Breast epithelium (tissue), 4 donors: ENCODE measurements around the gene CCDC38. TPM values are rescaled to one million over a fixed set of nuclear protein-coding genes. Genes with fewer than 3 reads are reported as not detected.
A peak's percentile ranks its signal among the peaks of the same experiment; 100 is the strongest.

Source experiments
- DNase-seq, 2 donors: peaks; one replicate each; pipeline ENCODE4 v3.0.0-alpha.2; 2019; ENCODE audit warnings: low spot score in 2 of 2
- H3K27ac ChIP-seq, 2 donors: fragments of 200-600 bp; sonication (generic) in 1 of 2; one replicate each; pipeline ENCODE4 v1.5.1; 2016 to 2019; ENCODE audit warnings: mild to moderate bottlenecking in 1 of 2
- H3K27me3 ChIP-seq, 2 donors: fragments of 200-600 bp; sonication (generic) in 1 of 2; one replicate each; pipeline versions ENCODE4 v1.5.1 to v1.6.0; 2017 to 2019; ENCODE audit warnings: control low read depth in 1 of 2, mild to moderate bottlenecking in 1 of 2
- H3K36me3 ChIP-seq: fragments of 200-600 bp; one replicate; pipeline ENCODE4 v1.5.1; 2019
- H3K4me1 ChIP-seq, 2 donors: fragments of 200-600 bp; sonication (generic); one replicate each; pipeline ENCODE4 v1.5.1; 2016 to 2019; ENCODE audit warnings: control low read depth in 1 of 2
- H3K4me3 ChIP-seq, 3 donors: fragments of 200-600 bp; sonication (generic); 1 replicate in 2 of 3; 2 replicates in 1 of 3; pipeline ENCODE4 v1.5.1; 2016 to 2019; ENCODE audit warnings: mild to moderate bottlenecking in 3 of 3, moderate library complexity in 2 of 3
- H3K9me3 ChIP-seq, 2 donors: fragments of 200-600 bp; sonication (generic) in 1 of 2; one replicate each; pipeline ENCODE4 v1.5.1; 2016 to 2019; ENCODE audit warnings: control low read depth in 1 of 2
- POLR2A ChIP-seq: fragments of 450-650 bp; IDR thresholded peaks from one replicate; pipeline ENCODE4 v1.6.1; 2016; ENCODE audit warnings: antibody characterized with exemption, mild to moderate bottlenecking, moderate library complexity
- POLR2AphosphoS5 ChIP-seq, 3 donors: sonication (generic); formaldehyde crosslinking; IDR thresholded peaks; one replicate each; pipeline ENCODE4 v1.6.1; 2017; ENCODE audit warnings: antibody characterized with exemption in 3 of 3
- intact Hi-C: fragments of 100-400 bp; cut with DNase I; formaldehyde crosslinking; loops from one replicate; pipeline ENCODE4 v1.15.1; 2023; ENCODE audit warnings: low total_unique reads
- total RNA-seq, 3 donors: library from RNA; depleted of rRNA; stranded (reverse); fragments of >200 nt; gene quantifications; one replicate each; pipeline ENCODE4 v1.1.0, GENCODE V29; 2016
- TF ChIP-seq, protein P1 (sequence below), 3 donors: fragments of 450-650 bp; IDR thresholded peaks; one replicate each; pipeline ENCODE4 v1.5.1; 2016 to 2017; ENCODE audit warnings: antibody characterized with exemption in 3 of 3, mild to moderate bottlenecking in 3 of 3, moderate library complexity in 3 of 3

CCDC38 gene
- total RNA-seq, 3 donors from 2014 or later: 0.73 TPM; not detected in 2

DNA sequence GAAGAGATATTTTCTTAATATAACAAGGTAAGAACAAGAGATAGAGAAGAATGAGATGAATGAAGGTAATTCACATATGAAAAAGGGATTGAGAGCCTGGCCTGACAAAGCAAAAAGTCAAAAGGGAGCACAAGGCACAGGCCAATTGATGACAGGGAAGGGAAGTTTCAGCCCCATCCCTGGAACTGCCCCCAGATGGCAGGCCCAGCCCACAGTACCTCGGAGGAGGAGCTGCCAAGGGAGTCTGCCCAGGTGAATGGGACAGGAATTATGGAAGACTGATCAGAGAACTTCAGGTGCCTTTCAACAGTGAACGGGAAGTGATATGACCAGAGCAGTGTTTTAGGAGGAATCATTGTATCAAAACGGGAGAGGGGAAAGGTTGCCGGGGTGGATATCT, 68.0 kb downstream of the CCDC38 start:
- TF ChIP-seq, protein P1, sequence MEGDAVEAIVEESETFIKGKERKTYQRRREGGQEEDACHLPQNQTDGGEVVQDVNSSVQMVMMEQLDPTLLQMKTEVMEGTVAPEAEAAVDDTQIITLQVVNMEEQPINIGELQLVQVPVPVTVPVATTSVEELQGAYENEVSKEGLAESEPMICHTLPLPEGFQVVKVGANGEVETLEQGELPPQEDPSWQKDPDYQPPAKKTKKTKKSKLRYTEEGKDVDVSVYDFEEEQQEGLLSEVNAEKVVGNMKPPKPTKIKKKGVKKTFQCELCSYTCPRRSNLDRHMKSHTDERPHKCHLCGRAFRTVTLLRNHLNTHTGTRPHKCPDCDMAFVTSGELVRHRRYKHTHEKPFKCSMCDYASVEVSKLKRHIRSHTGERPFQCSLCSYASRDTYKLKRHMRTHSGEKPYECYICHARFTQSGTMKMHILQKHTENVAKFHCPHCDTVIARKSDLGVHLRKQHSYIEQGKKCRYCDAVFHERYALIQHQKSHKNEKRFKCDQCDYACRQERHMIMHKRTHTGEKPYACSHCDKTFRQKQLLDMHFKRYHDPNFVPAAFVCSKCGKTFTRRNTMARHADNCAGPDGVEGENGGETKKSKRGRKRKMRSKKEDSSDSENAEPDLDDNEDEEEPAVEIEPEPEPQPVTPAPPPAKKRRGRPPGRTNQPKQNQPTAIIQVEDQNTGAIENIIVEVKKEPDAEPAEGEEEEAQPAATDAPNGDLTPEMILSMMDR (IDR thresholded peaks at IDR 0.05): no peak
- no peak for TF ChIP-seq POLR2A
- TF ChIP-seq POLR2AphosphoS5 (IDR thresholded peaks at IDR 0.05): no peak
- H3K27me3 ChIP-seq: no peaks in the 10 kb centered on the region
- no peaks in the 10 kb centered on the region for H3K36me3 ChIP-seq
- no peaks in the 10 kb centered on the region for H3K9me3 ChIP-seq
- intact Hi-C loops: no loop called here
- H3K4me3 ChIP-seq: no peak overlapping the region
- no peak overlapping the region for H3K27ac ChIP-seq
- H3K4me1 ChIP-seq: no peaks in the 10 kb centered on the region
- no peak for DNase-seq

DNA sequence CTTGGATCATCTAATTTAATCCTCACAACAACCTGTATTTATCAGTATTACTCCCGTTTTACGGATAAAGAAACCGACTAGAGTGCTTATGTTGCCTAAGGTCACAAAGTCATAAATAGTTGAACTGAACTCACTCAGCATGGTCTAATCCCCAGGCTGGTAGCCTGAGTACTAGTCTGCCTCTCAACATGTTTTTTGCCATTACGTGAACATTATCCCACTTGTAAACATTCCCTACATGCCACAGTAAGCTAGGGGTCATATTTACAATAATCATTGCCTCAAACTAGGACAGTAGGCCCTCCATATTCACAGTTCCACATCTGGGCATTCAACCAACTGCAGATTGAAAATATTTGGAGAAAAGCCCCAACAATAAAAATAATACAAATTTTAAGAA, 71.5 kb downstream of the CCDC38 start:
- DNase-seq: no peak
- intact Hi-C loops: no loop called here
- no peak overlapping the region for H3K27ac ChIP-seq
- no peak overlapping the region for H3K4me3 ChIP-seq
- H3K4me1 ChIP-seq: no peaks in the 10 kb centered on the region
- H3K36me3 ChIP-seq: no peaks in the 10 kb centered on the region
- H3K27me3 ChIP-seq: no peaks in the 10 kb centered on the region
- no peaks in the 10 kb centered on the region for H3K9me3 ChIP-seq
- TF ChIP-seq, protein P1 (IDR thresholded peaks at IDR 0.05): no peak
- TF ChIP-seq POLR2A (no peak), POLR2AphosphoS5 (IDR thresholded peaks at IDR 0.05) (no peak)

DNA sequence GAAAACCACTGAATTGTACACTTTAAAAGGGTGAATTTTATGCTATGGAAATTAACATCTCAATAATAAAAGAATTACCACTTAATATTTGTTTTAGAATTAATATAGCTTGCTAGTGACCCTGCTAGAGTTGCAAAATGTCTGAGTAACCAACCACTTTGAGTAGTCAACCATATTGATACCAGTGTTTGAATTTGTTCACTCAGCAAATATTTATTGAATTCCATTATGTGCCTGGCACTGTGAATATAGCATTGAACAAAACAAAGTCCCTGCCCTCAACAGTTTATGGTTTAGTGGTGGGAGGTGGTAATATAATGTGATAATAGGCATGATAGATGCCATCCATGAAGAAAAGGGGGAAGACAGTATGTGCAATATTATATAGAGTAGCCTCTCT, 79.1 kb downstream of the CCDC38 start:
- no peaks in the 10 kb centered on the region for H3K36me3 ChIP-seq
- no peaks in the 10 kb centered on the region for H3K4me1 ChIP-seq
- no peak overlapping the region for H3K27ac ChIP-seq
- intact Hi-C loops: no loop called here
- DNase-seq: no peak
- H3K9me3 ChIP-seq: no peaks in the 10 kb centered on the region
- H3K27me3 ChIP-seq: no peaks in the 10 kb centered on the region
- no peak overlapping the region for H3K4me3 ChIP-seq
- TF ChIP-seq, protein P1 (IDR thresholded peaks at IDR 0.05): no peak
- TF ChIP-seq POLR2AphosphoS5 (IDR thresholded peaks at IDR 0.05) (no peak), POLR2A (no peak)

DNA sequence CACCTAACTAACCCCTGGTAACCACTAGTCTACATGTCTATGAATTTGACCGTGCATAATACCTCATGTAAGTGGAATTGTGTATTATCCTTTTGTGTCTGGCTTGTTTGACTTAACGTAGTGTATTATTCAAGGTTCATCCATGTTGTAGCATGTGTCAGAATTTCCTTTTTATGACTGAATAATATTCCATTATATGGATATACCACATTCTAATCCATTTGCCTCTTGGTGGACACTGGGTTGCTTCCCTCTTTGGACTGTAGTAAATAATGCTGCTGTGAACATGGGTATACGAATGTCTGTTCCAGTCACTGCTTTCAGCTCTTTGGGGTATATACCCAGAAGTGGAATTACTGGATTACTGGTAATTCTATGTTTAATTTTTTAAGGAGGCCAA, 80.4 kb downstream of the CCDC38 start:
- H3K9me3 ChIP-seq: no peaks in the 10 kb centered on the region
- H3K4me1 ChIP-seq: no peaks in the 10 kb centered on the region
- H3K36me3 ChIP-seq: no peaks in the 10 kb centered on the region
- TF ChIP-seq, protein P1 (IDR thresholded peaks at IDR 0.05): no peak
- TF ChIP-seq POLR2AphosphoS5 (IDR thresholded peaks at IDR 0.05) (no peak), POLR2A (no peak)
- no peak overlapping the region for H3K27ac ChIP-seq
- H3K27me3 ChIP-seq: no peaks in the 10 kb centered on the region
- intact Hi-C loops: no loop called here
- H3K4me3 ChIP-seq: no peak overlapping the region
- no peak for DNase-seq

DNA sequence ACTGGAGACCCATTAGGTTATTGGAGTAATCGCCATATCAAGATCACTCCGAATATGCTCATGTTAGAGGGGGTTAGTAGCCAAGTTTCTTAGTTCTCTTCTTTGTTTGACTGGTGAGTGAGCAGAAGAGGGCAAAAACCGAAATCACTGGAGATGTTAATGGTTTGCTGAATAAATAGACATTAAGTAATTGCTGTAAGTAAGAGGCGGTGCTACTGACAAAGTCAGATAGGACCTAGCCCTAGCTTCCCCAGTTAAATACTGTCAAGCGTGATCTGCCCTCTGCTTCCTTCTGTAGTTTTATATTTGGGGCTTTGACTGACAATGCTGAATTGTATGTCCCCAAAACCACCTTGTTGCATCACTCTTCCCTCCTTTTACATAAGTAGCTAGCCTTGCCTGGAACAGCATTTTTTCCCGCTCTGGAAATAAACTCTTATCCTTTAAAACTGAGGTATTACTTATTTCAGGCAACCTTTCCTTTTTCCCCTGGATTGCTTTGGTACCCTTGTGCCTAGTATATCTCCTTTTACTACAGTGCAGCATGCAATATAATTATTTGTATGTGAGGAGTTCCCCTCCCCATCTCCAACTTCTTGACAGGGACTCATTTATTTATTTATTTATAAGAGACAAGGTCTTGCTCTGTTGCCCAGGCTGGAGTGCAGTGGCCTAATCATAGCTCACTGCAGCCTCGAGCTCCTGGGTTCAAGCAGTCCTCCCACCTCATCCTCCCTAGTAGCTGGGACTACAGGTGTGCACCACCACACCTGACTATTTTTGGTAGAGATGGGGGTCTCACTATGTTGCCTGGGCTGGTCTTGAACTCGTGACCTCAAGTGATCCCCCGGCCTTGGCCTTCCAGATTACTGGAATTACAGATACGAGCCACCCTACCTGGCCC, 82.2 kb downstream of the CCDC38 start:
- Histone ChIP-seq H3K4me1 (no peaks in the 10 kb centered on the region), H3K27ac (no peak overlapping the region), H3K27me3 (no peaks in the 10 kb centered on the region), H3K9me3 (no peaks in the 10 kb centered on the region), H3K4me3 (peak overlapping the region; percentile 70 to 85 (median 80)), H3K36me3 (no peaks in the 10 kb centered on the region)
- DNase-seq: no peak
- no peak for TF ChIP-seq POLR2AphosphoS5 (IDR thresholded peaks at IDR 0.05)
- TF ChIP-seq POLR2A: no peak
- TF ChIP-seq, protein P1 (IDR thresholded peaks at IDR 0.05): no peak
- intact Hi-C loops: no loop called here
